Neural progenitor cell (in vitro differentiated cells): ENCODE results near the gene GNB2. TPM values are rescaled to one million over a fixed set of nuclear protein-coding genes. Genes with fewer than 3 reads are reported as not detected.
"Not testable (repeated sequence)": the region's sequence is repeated elsewhere in the genome, so short reads cannot be mapped to it uniquely, and the experiment has no call there.

ENCODE experiments used
- DNase-seq: peaks from one replicate; pipeline ENCODE4 v3.0.0-alpha.2; 2016; ENCODE audit warnings: low spot score
- H2AFZ ChIP-seq: fragments of 200-600 bp; sonication (generic); replicated peaks from 2 replicates; pipeline ENCODE4 v1.6.1; 2016; ENCODE audit warnings: antibody characterized with exemption
- H3F3A ChIP-seq: fragments of 200-600 bp; sonication (generic); 2 replicates; pipeline ENCODE4 v1.6.1; 2016; ENCODE audit warnings: antibody characterized with exemption, low read depth
- H3K27ac ChIP-seq: fragments of 200-600 bp; sonication (generic); 2 replicates; pipeline ENCODE4 v1.5.1; 2016; ENCODE audit warnings: mild to moderate bottlenecking
- H3K27me3 ChIP-seq: fragments of 200-600 bp; sonication (generic); 2 replicates; pipeline ENCODE4 v1.6.1; 2016; ENCODE audit warnings: mild to moderate bottlenecking, moderate library complexity
- H3K36me3 ChIP-seq: fragments of 200-600 bp; sonication (generic); 2 replicates; pipeline ENCODE4 v1.5.1; 2016
- H3K4me1 ChIP-seq: fragments of 200-600 bp; sonication (generic); 2 replicates; pipeline ENCODE4 v1.6.1; 2016; ENCODE audit warnings: mixed run types
- H3K4me2 ChIP-seq: fragments of 200-600 bp; sonication (generic); 2 replicates; pipeline ENCODE4 v1.6.1; 2016
- H3K4me3 ChIP-seq: fragments of 200-600 bp; sonication (generic); 2 replicates; pipeline ENCODE4 v1.5.1; 2016
- H3K79me2 ChIP-seq: fragments of 200-600 bp; sonication (generic); 2 replicates; pipeline ENCODE4 v1.6.1; 2016; ENCODE audit warnings: low read depth
- H3K9ac ChIP-seq: fragments of 200-600 bp; sonication (generic); 2 replicates; pipeline ENCODE4 v1.6.1; 2016
- H3K9me3 ChIP-seq: fragments of 200-600 bp; sonication (generic); 2 replicates; pipeline ENCODE4 v1.5.1; 2016; ENCODE audit warnings: low read depth
- H4K20me1 ChIP-seq: fragments of 200-600 bp; sonication (generic); 2 replicates; pipeline ENCODE4 v1.6.1; 2016; ENCODE audit warnings: low read depth
- H3K27ac Mint-ChIP-seq: 3 replicates; pipeline ENCODE4 v1.8.0; 2021; ENCODE audit warnings: mixed read lengths
- H3K27me3 Mint-ChIP-seq: 2 replicates; pipeline ENCODE4 v1.8.0; 2022; ENCODE audit warnings: low read depth, mild to moderate bottlenecking, inconsistent platforms, moderate library complexity, mixed read lengths; ENCODE audit not compliant: insufficient read depth
- H3K36me3 Mint-ChIP-seq: 3 replicates; pipeline ENCODE4 v1.8.0; 2021; ENCODE audit warnings: mixed read lengths
- H3K4me1 Mint-ChIP-seq: 3 replicates; pipeline ENCODE4 v1.8.0; 2021; ENCODE audit warnings: mixed read lengths
- H3K4me3 Mint-ChIP-seq: 3 replicates; pipeline ENCODE4 v1.8.0; 2021; ENCODE audit warnings: mild to moderate bottlenecking, moderate library complexity, mixed read lengths
- H3K9me3 Mint-ChIP-seq: 3 replicates; pipeline ENCODE4 v1.8.0; 2020; ENCODE audit warnings: mixed read lengths
- EZH2 ChIP-seq: fragments of 200-600 bp; sonication (generic); IDR thresholded peaks from 2 replicates; pipeline ENCODE4 v1.6.1; 2017; ENCODE audit warnings: antibody characterized with exemption, mild to moderate bottlenecking, moderate library complexity
- EZH2phosphoT487 ChIP-seq: fragments of 200-600 bp; sonication (generic); IDR thresholded peaks from 2 replicates; pipeline ENCODE4 v1.6.1; 2017; ENCODE audit warnings: antibody characterized with exemption
- total RNA-seq: library from RNA; depleted of rRNA; stranded (reverse); fragments of >200 nt; gene quantifications from 2 replicates; pipeline ENCODE4 v1.2.3, GENCODE V29; 2015; ENCODE audit warnings: low replicate concordance
- TF ChIP-seq, protein P1 (sequence below): fragments of 200-600 bp; sonication (generic); IDR thresholded peaks from 2 replicates; pipeline ENCODE4 v1.5.1; 2017; ENCODE audit warnings: antibody characterized with exemption, mild to moderate bottlenecking

GNB2 gene
- total RNA-seq, 1 donor from 2014 or later: 54.3 TPM

DNA sequence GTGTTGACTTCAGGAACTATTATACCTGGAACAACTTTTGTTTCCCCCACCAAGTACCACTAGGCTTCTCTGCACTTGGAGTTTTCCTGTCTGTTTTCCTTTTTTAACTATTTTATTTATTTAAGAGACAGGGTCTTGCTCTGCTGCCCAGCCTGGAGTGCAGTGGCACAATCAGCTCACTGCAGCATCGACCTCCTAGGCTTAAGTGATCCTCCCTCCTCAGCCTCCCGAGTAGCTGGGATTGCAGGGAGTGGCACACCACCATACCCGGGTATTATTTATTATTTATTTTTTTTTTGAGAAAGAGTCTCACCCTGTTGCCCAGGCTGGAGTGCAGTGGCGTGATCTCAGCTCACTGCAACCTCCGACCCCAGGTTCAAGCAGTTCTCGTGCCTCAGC, 22.6 kb downstream of the GNB2 start:
- Histone ChIP-seq H3K4me2 (no peak overlapping the region), H3K79me2 (peaks cover 27% of the 10 kb centered on the region), H3K4me3 (no peak overlapping the region), H2AFZ (no peak overlapping the region), H3K27me3 (peaks cover 20% of the 10 kb centered on the region), H4K20me1 (peaks cover 24% of the 10 kb centered on the region), H3K9ac (no peak overlapping the region), H3K27ac (no peak overlapping the region), H3F3A (peaks cover 41% of the 10 kb centered on the region), H3K36me3 (no peaks in the 10 kb centered on the region), H3K4me1 (peaks cover 13% of the 10 kb centered on the region), H3K9me3 (no peaks in the 10 kb centered on the region)
- Mint-ChIP-seq H3K4me3 (peak overlapping the region; percentile 86), H3K36me3 (no peaks in the 10 kb centered on the region), H3K4me1 (peaks cover 29% of the 10 kb centered on the region), H3K27ac (no peak overlapping the region), H3K27me3 (peaks cover 27% of the 10 kb centered on the region), H3K9me3 (no peaks in the 10 kb centered on the region)
- no peak for DNase-seq
- TF ChIP-seq EZH2 (no peak), EZH2phosphoT487 (no peak)

DNA sequence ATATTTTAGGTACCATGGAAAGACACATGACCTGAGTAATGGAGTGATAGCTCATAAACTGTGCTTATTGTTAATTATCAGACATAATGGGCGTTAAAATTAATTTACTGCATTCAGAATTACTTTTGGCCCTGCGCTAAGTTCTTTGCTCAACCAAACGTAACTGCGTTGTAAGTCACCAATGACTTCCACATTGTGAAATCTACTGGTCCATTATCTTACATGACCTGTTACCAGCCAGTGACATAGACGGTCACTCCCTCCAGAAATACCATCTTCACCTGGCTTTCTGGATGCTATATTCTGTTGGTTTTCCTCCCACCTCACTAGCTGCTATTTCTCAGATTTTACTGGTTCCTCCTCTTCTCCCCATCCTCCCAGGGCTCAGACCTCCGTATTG, 25.5 kb downstream of the GNB2 start:
- no peak overlapping the region for H3K4me3 Mint-ChIP-seq
- no peak overlapping the region for H3K27ac Mint-ChIP-seq
- H3K9me3 Mint-ChIP-seq: no peaks in the 10 kb centered on the region

DNA sequence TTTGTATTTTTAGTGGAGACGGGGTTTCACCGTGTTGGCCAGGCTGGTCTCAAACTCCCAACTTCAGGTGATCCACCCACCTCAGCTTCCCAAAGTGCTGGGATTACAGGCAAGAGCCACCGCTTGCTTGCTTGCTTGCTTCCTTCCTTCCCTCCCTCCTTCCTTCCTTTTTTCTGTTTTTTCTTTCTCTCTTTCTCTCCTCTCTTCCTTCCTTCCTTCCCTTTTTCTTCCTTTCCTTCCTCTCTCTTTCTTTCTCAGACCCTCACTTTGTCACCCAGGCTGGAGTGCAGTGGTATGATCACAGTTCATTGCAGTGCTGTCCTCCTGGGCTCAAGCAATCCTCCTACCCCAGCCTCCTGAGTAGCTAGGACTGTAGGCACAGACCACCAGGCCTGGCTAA, 27.5 kb downstream of the GNB2 start:
- not testable (repeated sequence) for H3K4me1 Mint-ChIP-seq, H3K36me3 Mint-ChIP-seq, H3K79me2 ChIP-seq, H3K27me3 ChIP-seq, H3K9me3 Mint-ChIP-seq, H3K9me3 ChIP-seq, H2AFZ ChIP-seq, H4K20me1 ChIP-seq, H3K27ac ChIP-seq, H3K4me3 ChIP-seq, H3K27ac Mint-ChIP-seq, DNase-seq, H3K4me2 ChIP-seq, H3K36me3 ChIP-seq, H3K4me3 Mint-ChIP-seq, H3K9ac ChIP-seq, H3K4me1 ChIP-seq
- H3K27me3 Mint-ChIP-seq: peaks cover 12% of the 10 kb centered on the region
- H3F3A ChIP-seq: peaks cover 15% of the 10 kb centered on the region

More for the DNA sequence above, 25.5 kb downstream of the GNB2 start:
- Histone ChIP-seq H3K27ac (no peak overlapping the region), H3K4me1 (no peaks in the 10 kb centered on the region), H3K79me2 (no peaks in the 10 kb centered on the region), H3K36me3 (no peaks in the 10 kb centered on the region), H3F3A (peaks cover 22% of the 10 kb centered on the region), H3K9me3 (no peaks in the 10 kb centered on the region), H3K4me3 (no peak overlapping the region), H3K27me3 (peaks cover 20% of the 10 kb centered on the region), H3K4me2 (no peak overlapping the region), H2AFZ (no peak overlapping the region), H4K20me1 (no peaks in the 10 kb centered on the region), H3K9ac (no peak overlapping the region)
- DNase-seq: no peak
- Mint-ChIP-seq H3K36me3 (no peaks in the 10 kb centered on the region), H3K4me1 (peaks cover 7% of the 10 kb centered on the region), H3K27me3 (peaks cover 18% of the 10 kb centered on the region)
- TF ChIP-seq EZH2phosphoT487 (no peak), EZH2 (no peak)
- TF ChIP-seq, protein P1, sequence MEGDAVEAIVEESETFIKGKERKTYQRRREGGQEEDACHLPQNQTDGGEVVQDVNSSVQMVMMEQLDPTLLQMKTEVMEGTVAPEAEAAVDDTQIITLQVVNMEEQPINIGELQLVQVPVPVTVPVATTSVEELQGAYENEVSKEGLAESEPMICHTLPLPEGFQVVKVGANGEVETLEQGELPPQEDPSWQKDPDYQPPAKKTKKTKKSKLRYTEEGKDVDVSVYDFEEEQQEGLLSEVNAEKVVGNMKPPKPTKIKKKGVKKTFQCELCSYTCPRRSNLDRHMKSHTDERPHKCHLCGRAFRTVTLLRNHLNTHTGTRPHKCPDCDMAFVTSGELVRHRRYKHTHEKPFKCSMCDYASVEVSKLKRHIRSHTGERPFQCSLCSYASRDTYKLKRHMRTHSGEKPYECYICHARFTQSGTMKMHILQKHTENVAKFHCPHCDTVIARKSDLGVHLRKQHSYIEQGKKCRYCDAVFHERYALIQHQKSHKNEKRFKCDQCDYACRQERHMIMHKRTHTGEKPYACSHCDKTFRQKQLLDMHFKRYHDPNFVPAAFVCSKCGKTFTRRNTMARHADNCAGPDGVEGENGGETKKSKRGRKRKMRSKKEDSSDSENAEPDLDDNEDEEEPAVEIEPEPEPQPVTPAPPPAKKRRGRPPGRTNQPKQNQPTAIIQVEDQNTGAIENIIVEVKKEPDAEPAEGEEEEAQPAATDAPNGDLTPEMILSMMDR: no peak

DNA sequence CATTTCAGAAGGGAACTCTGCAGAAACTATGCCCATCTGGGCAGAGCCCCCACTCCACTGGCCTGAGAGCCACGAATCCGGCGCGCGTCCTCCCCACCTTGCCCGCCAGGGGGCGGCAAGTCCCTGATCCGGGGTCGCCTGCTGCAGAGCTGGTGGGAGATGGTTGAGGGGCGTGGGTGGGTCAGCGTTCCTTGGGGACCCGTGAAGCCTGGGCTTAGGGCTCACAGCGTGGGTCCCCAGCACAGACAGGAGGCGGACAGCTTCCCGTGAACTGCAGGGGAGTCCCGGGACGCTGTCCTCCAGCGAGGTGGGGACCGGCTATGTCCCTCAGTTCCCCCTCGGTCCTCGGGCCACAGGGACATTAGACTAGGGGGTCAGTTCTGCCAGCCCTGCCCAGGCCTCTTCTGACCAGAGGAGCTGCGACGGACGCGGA, 31.8 kb downstream of the GNB2 start:
- H3K9me3 Mint-ChIP-seq: no peaks in the 10 kb centered on the region
- no peaks in the 10 kb centered on the region for H3K9me3 ChIP-seq
- H2AFZ ChIP-seq: peak overlapping the region; percentile 71
- H3K36me3 Mint-ChIP-seq: peaks cover 2% of the 10 kb centered on the region
- TF ChIP-seq EZH2phosphoT487: no peak
- TF ChIP-seq, protein P1: peak; percentile 92
- TF ChIP-seq EZH2: no peak
- H3K36me3 ChIP-seq: peaks cover 4% of the 10 kb centered on the region
- peak overlapping the region; percentile 84 for H3K4me2 ChIP-seq
- peak overlapping the region; percentile 90 for H3K4me3 ChIP-seq
- peak; percentile 88 for DNase-seq
- H3K79me2 ChIP-seq: peaks cover 24% of the 10 kb centered on the region
- H3F3A ChIP-seq: peaks cover 12% of the 10 kb centered on the region
- H3K4me1 ChIP-seq: peaks cover 14% of the 10 kb centered on the region
- H3K27ac Mint-ChIP-seq: peak overlapping the region; percentile 78
- H3K27ac ChIP-seq: peak overlapping the region; percentile 87
- no peaks in the 10 kb centered on the region for H3K27me3 ChIP-seq
- peak overlapping the region; percentile 98 for H3K4me3 Mint-ChIP-seq
- peaks cover 16% of the 10 kb centered on the region for H4K20me1 ChIP-seq
- H3K27me3 Mint-ChIP-seq: peaks cover 2% of the 10 kb centered on the region
- H3K9ac ChIP-seq: peak overlapping the region; percentile 94
- H3K4me1 Mint-ChIP-seq: peaks cover 10% of the 10 kb centered on the region
